Adrenal gland (tissue), 12 donors: ENCODE measurements around the gene TBXAS1. TPM values are rescaled to one million over a fixed set of nuclear protein-coding genes. Genes with fewer than 3 reads are reported as not detected.

Experiments used
- DNase-seq, 7 donors: peaks; one replicate each; pipeline ENCODE4 v3.0.0-alpha.2; 2019 to 2020
- H3K27ac ChIP-seq, 5 donors: fragments of 200-600 bp; sonication (generic) in 4 of 5; 1 replicate in 3 of 5; 2 replicates in 2 of 5; pipeline versions ENCODE4 v1.5.1 to v1.8.0; 2016 to 2020; ENCODE audit warnings: mild to moderate bottlenecking in 1 of 5
- H3K27me3 ChIP-seq: fragments of 200-600 bp; 2 replicates; pipeline ENCODE4 v1.8.0; 2021
- H3K36me3 ChIP-seq, 2 donors: fragments of 200-600 bp; replicated peaks in 1 of 2; 1 replicate in 1 of 2; 2 replicates in 1 of 2; pipeline versions ENCODE4 v1.5.1 to v1.8.0; 2018 to 2022
- H3K4me1 ChIP-seq, 2 donors: fragments of 200-600 bp; replicated peaks in 1 of 2; 1 replicate in 1 of 2; 2 replicates in 1 of 2; pipeline versions ENCODE4 v1.5.1 to v1.8.0; 2018 to 2021
- H3K4me3 ChIP-seq, 4 donors: fragments of 200-600 bp; sonication (generic) in 3 of 4; one replicate each; pipeline ENCODE4 v1.5.1; 2016 to 2018
- H3K9me3 ChIP-seq, 3 donors: fragments of 200-600 bp; sonication (generic) in 1 of 3; replicated peaks in 1 of 3; 1 replicate in 2 of 3; 2 replicates in 1 of 3; pipeline versions ENCODE4 v1.5.1 to v1.8.0; 2016 to 2021
- CTCF ChIP-seq, 6 experiments: fragments of 450-650 bp in 4 of 6; fragments of 200-600 bp in 2 of 6; sonication (generic) in 1 of 6; IDR thresholded peaks; 1 replicate in 5 of 6; 2 replicates in 1 of 6; pipeline versions ENCODE4 v1.5.1 to v1.8.0; 2016 to 2021; ENCODE audit warnings: antibody characterized with exemption in 6 of 6, mild to moderate bottlenecking in 2 of 6, moderate library complexity in 1 of 6
- POLR2A ChIP-seq, 2 donors: fragments of 450-650 bp; IDR thresholded peaks; one replicate each; pipeline ENCODE4 v1.6.1; 2017; ENCODE audit warnings: antibody characterized with exemption in 2 of 2, mild to moderate bottlenecking in 2 of 2, moderate library complexity in 1 of 2
- WGBS, 4 donors: extraction: QIAGEN DNeasy Blood & Tissue Kit in 2 of 4; methylation state at CpG; one replicate each; pipeline versions ENCODE4 v1.1.5 to v1.1.7; 2013 to 2017; 5-methylcytosine and 5-hydroxymethylcytosine counted together
- intact Hi-C, 2 donors: fragments of 100-400 bp; cut with DNase I; formaldehyde crosslinking; loops; one replicate each; pipeline versions ENCODE4 v1.14.1 to v1.15.0; 2022 to 2023
- polyA plus RNA-seq, 3 donors: library from polyadenylated mRNA; stranded (reverse); fragments of 200-250 nt in 2 of 3; fragments of 350-450 nt in 1 of 3; fragmentation: Illumina TruSeq in 1 of 3; extraction: RNeasy Lipid Tissue Mini Kit (QIAGEN cat#74804) in 1 of 3; gene quantifications; one replicate each; pipeline ENCODE4 v1.2.3, GENCODE V29; 2013 to 2014
- total RNA-seq, 9 donors: library from RNA; depleted of rRNA in 4 of 9; stranded (reverse); fragments of >200 nt in 4 of 9; fragments of 120-200 nt in 1 of 9; fragmentation: NEBNext Ultra II Directional in 1 of 9; extraction: Animal tissue kit (Norgen Biotek cat#: 25700) in 1 of 9; gene quantifications; one replicate each; pipeline versions ENCODE4 v1.1.0 to v1.2.4, GENCODE V29; 2013 to 2023
- donor health status: healthy with polysubstance abuse.
- donor health status: Bipolar disorder and iron deficiency.
- donor health status: DM: yes; HTN: yes; CAD: no.
- donor health status: DM: no; HTN: no; CAD: no.
- donor health status: DM: no; HTN: no; CAD: no.
- donor health status: DM: yes; HTN: yes; CAD: no.

TBXAS1 gene
- total and polyA plus RNA-seq, 12 donors: 9.0 to 87.0 (median 27.3) TPM

GRCh38 chr7:139874302-139874629 lies 45.2 kb downstream of the TBXAS1 start:
- Histone ChIP-seq H3K4me3 (no peak overlapping the region), H3K4me1 (peaks cover 0 to 5% of the 10 kb centered on the region in 2 donors), H3K27me3 (no peaks in the 10 kb centered on the region), H3K9me3 (no peaks in the 10 kb centered on the region), H3K27ac (no peak overlapping the region), H3K36me3 (no peaks in the 10 kb centered on the region)
- TF ChIP-seq POLR2A (IDR thresholded peaks at IDR 0.05): no peak
- TF ChIP-seq CTCF (IDR thresholded peaks at IDR 0.05): no peak
- intact Hi-C loops: no loop called here
- no peak for DNase-seq
- WGBS, 4 donors: 82 to 89% (median 87%) methylated on average over 9 of the region's 9 CpGs

GRCh38 chr7:139875821-139876241 lies 46.8 kb downstream of the TBXAS1 start:
- peaks cover 0 to 5% of the 10 kb centered on the region in 2 donors for H3K4me1 ChIP-seq
- 34 to 46% (median 42%) methylated on average over 7 of the region's 7 CpGs for WGBS, 4 donors

GRCh38 chr7:139876622-139877283 lies 47.7 kb downstream of the TBXAS1 start:
- intact Hi-C loops: no loop called here
- WGBS, 4 donors: 82 to 93% (median 87%) methylated on average over 8 of the region's 8 CpGs
- no peak overlapping the region for H3K4me3 ChIP-seq

More at GRCh38 chr7:139875821-139876241, 46.8 kb downstream of the TBXAS1 start:
- Histone ChIP-seq H3K27me3 (no peaks in the 10 kb centered on the region), H3K27ac (peak overlapping the region in 1 of 5 donors; percentile 0), H3K4me3 (no peak overlapping the region), H3K9me3 (no peaks in the 10 kb centered on the region), H3K36me3 (no peaks in the 10 kb centered on the region)
- no peak for TF ChIP-seq CTCF (IDR thresholded peaks at IDR 0.05)
- intact Hi-C loops: no loop called here
- peak in 4 of 7 donors; percentile 24 to 69 (median 28) for DNase-seq

GRCh38 chr7:139883814-139884213 lies 54.8 kb downstream of the TBXAS1 start:
- no peak for DNase-seq
- 80 to 91% (median 88%) methylated on average over 3 of the region's 3 CpGs for WGBS, 4 donors
- Histone ChIP-seq H3K27me3 (no peaks in the 10 kb centered on the region), H3K36me3 (no peaks in the 10 kb centered on the region), H3K27ac (no peak overlapping the region), H3K4me1 (no peaks in the 10 kb centered on the region), H3K4me3 (no peak overlapping the region), H3K9me3 (no peaks in the 10 kb centered on the region)
- intact Hi-C loops: no loop called here
- TF ChIP-seq POLR2A (IDR thresholded peaks at IDR 0.05): no peak
- TF ChIP-seq CTCF (IDR thresholded peaks at IDR 0.05): no peak

More at GRCh38 chr7:139876622-139877283, 47.7 kb downstream of the TBXAS1 start:
- Histone ChIP-seq H3K27me3 (no peaks in the 10 kb centered on the region), H3K4me1 (peaks cover 0 to 5% of the 10 kb centered on the region in 2 donors), H3K27ac (no peak overlapping the region), H3K9me3 (no peaks in the 10 kb centered on the region), H3K36me3 (no peaks in the 10 kb centered on the region)
- no peak for DNase-seq
- TF ChIP-seq CTCF (IDR thresholded peaks at IDR 0.05) (no peak), POLR2A (IDR thresholded peaks at IDR 0.05) (no peak)
